ENCODE data around the gene C2orf68. TPM values are rescaled to one million over a fixed set of nuclear protein-coding genes. Genes with fewer than 3 reads are reported as not detected.
A peak's percentile ranks its signal among the peaks of the same experiment; 100 is the strongest.

The C2orf68 gene
- total and polyA plus RNA-seq, 2 of the 13 experiments (the other 11 are each of a cell fraction or from before 2014, with no cell fraction given) = 47.1 to 77.4 TPM

DNA sequence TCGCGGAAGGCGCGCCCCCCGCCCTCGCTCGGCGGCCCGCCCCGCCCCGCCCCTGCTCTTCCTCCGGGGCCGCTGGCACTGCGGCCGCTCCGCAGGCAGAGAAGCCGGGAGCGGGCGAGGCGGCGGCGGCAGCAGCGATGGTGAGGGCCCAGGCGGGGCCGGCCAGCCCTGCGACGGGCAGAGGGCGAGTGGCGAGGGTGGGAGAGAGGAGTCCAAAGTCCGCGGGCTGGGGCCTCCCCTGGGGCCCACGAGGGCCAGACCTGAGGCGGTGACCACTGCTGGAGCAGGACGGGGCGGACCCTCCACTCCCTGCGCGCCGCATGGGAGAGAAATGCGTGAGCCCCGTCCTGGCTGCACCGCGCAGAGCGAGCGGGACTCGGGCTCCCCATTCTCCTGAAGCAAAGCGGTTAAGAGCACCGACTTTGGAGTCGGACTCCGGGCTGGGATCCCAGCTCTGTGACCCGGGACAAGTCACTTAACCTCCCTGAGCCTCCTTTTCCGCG lies 27.5 kb downstream of the C2orf68 start, which contains the start of gene VAMP5 (continued):
- 0 out of 2 replicates have a peak, but pooled peaks have one; percentile 74 for TF ChIP-seq KIAA2018 (CRISPR knock-in tag; IDR thresholded peaks at IDR 0.05; ENCODE audit: borderline replicate concordance)
- TF ChIP-seq CCDC6 (CRISPR knock-in tag; IDR thresholded peaks at IDR 0.05) = no peak; the same call in none of the 2 replicates
- TF ChIP-seq ZNF501 (CRISPR knock-in tag; IDR thresholded peaks at IDR 0.05) = peak; percentile 29
- TF ChIP-seq KAT8 (CRISPR knock-in tag; IDR thresholded peaks at IDR 0.05) = peak; percentile 71
- peak; percentile 76 for TF ChIP-seq ZBTB38 (CRISPR knock-in tag; IDR thresholded peaks at IDR 0.05)
- no peak for TF ChIP-seq RFX5 (IDR thresholded peaks at IDR 0.05; ENCODE audit: low read depth, low read length)
- peak; percentile 48; the same call in 1 of the 2 replicates for TF ChIP-seq IRF2 (CRISPR knock-in tag; IDR thresholded peaks at IDR 0.05)
- TF ChIP-seq RFXAP (CRISPR knock-in tag; IDR thresholded peaks at IDR 0.05; ENCODE audit: borderline replicate concordance) = peak; percentile 80
- TF ChIP-seq, protein P1, sequence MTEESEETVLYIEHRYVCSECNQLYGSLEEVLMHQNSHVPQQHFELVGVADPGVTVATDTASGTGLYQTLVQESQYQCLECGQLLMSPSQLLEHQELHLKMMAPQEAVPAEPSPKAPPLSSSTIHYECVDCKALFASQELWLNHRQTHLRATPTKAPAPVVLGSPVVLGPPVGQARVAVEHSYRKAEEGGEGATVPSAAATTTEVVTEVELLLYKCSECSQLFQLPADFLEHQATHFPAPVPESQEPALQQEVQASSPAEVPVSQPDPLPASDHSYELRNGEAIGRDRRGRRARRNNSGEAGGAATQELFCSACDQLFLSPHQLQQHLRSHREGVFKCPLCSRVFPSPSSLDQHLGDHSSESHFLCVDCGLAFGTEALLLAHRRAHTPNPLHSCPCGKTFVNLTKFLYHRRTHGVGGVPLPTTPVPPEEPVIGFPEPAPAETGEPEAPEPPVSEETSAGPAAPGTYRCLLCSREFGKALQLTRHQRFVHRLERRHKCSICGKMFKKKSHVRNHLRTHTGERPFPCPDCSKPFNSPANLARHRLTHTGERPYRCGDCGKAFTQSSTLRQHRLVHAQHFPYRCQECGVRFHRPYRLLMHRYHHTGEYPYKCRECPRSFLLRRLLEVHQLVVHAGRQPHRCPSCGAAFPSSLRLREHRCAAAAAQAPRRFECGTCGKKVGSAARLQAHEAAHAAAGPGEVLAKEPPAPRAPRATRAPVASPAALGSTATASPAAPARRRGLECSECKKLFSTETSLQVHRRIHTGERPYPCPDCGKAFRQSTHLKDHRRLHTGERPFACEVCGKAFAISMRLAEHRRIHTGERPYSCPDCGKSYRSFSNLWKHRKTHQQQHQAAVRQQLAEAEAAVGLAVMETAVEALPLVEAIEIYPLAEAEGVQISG (CRISPR knock-in tag; IDR thresholded peaks at IDR 0.05) = peak; percentile 73; the same call in 1 of the 2 replicates
- TF ChIP-seq ZBTB1 (CRISPR knock-in tag; IDR thresholded peaks at IDR 0.05; ENCODE audit: borderline replicate concordance) = no peak; the same call in 1 of the 2 replicates
- no peak for TF ChIP-seq ATF7 (IDR thresholded peaks at IDR 0.05)
- TF ChIP-seq ATF7 (CRISPR knock-in tag; IDR thresholded peaks at IDR 0.05) = no peak; the same call in 1 of the 2 replicates
- TF ChIP-seq NAIF1 (CRISPR knock-in tag; IDR thresholded peaks at IDR 0.05; ENCODE audit: borderline replicate concordance) = no peak
- TF ChIP-seq PLRG1 (conservative IDR thresholded peaks at IDR 0.05) = no peak
- TF ChIP-seq MTF2 (CRISPR knock-in tag; IDR thresholded peaks at IDR 0.05; ENCODE audit: borderline replicate concordance) = peak; percentile 92
- TF ChIP-seq, protein P2, sequence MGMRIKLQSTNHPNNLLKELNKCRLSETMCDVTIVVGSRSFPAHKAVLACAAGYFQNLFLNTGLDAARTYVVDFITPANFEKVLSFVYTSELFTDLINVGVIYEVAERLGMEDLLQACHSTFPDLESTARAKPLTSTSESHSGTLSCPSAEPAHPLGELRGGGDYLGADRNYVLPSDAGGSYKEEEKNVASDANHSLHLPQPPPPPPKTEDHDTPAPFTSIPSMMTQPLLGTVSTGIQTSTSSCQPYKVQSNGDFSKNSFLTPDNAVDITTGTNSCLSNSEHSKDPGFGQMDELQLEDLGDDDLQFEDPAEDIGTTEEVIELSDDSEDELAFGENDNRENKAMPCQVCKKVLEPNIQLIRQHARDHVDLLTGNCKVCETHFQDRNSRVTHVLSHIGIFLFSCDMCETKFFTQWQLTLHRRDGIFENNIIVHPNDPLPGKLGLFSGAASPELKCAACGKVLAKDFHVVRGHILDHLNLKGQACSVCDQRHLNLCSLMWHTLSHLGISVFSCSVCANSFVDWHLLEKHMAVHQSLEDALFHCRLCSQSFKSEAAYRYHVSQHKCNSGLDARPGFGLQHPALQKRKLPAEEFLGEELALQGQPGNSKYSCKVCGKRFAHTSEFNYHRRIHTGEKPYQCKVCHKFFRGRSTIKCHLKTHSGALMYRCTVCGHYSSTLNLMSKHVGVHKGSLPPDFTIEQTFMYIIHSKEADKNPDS (CRISPR knock-in tag; IDR thresholded peaks at IDR 0.05) = peak; percentile 75; the same call in 1 of the 2 replicates
- TF ChIP-seq XRCC5 (optimal IDR thresholded peaks at IDR 0.05; ENCODE audit: low read length) = peak; percentile 53
- TF ChIP-seq RARG (CRISPR knock-in tag; IDR thresholded peaks at IDR 0.05; ENCODE audit: low read depth) = no peak
